D721Med (cell line): Measurements from ENCODE around the gene CETN1.

ENCODE experiments used
- DNase-seq: peaks from one replicate; pipeline ENCODE4 v3.0.0; 2011; ENCODE audit warnings: low spot score; ENCODE audit not compliant: insufficient read length
- FAIRE-seq: peaks from 2 replicates; lab custom pipeline; 2011; peaks lifted over from hg19 to GRCh38; lab: Jason Lieb, UNC
- TF ChIP-seq, protein P1 (sequence below): IDR thresholded peaks from 2 replicates; pipeline ENCODE4 v1.5.1; 2012; ENCODE audit warnings: mild to moderate bottlenecking, control low read depth; ENCODE audit not compliant: insufficient read depth; ENCODE audit errors: missing control alignments

CETN1 gene

DNA sequence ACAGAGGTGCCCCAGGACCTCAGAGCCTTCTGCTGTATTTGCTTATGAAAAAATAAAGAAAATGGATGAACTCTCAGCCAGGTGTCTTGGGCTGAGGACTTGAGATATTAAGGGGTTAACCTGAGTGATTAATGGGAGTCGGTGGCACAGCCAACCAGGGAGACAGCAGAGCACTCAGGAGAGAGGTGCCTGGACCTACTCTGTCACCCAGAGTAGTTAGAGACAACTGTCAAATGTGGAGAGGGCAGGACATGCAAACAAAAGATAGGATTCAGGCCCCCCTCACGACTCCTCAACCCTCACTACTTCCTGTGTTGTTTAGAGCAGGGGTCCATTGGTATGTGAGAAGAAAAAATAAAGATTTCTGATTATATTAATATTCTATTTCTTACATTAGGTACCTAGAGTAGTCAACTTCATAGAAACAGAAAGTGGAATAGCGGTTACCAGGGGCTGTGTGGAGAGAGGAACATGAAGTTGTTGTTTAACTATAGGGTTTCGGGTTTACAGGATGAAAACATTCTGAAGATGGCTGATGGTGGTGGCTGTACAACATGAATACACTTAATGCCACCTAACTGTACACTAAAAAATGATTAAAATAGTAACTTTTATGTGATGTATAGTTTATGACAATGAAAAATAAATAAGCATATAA, 28.6 kb upstream of the CETN1 start:
- DNase-seq (no peak), FAIRE-seq (no peak)
- TF ChIP-seq, protein P1, sequence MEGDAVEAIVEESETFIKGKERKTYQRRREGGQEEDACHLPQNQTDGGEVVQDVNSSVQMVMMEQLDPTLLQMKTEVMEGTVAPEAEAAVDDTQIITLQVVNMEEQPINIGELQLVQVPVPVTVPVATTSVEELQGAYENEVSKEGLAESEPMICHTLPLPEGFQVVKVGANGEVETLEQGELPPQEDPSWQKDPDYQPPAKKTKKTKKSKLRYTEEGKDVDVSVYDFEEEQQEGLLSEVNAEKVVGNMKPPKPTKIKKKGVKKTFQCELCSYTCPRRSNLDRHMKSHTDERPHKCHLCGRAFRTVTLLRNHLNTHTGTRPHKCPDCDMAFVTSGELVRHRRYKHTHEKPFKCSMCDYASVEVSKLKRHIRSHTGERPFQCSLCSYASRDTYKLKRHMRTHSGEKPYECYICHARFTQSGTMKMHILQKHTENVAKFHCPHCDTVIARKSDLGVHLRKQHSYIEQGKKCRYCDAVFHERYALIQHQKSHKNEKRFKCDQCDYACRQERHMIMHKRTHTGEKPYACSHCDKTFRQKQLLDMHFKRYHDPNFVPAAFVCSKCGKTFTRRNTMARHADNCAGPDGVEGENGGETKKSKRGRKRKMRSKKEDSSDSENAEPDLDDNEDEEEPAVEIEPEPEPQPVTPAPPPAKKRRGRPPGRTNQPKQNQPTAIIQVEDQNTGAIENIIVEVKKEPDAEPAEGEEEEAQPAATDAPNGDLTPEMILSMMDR, result no peak

DNA sequence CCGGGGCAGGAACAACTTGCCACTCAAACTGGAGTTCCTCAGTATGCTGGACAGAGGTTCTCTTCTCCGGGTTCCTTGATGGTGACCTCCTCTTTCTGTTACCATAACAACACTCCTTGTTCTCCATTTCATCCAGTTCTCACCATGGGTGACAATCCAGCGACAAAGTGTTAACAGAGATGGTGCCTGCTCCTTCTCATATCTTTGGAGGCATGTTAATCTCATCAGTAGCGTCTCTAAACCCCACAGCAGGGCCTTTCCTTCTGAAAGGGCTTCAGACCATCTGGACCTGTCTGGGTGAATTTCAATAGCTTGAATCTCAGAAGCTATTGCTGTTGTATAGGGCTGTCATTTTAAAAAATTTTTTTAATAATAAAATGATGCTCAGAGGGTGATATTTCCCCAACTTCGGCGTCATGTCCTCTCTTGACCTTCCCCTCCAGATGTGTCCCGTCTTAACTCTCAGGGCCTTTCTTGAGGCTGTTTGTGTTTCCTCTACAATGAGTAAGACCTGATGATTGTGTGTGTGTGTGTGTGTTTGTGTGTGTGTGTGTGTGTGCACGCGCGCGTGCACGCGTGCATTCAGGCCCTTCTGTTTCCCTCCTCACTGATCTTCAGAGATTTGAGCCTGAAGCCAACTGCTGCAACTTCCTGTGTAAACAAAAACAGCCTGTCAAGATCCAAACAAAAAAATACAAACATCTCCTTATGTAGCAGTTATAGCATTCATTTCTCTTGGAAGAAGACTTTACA, 24.3 kb upstream of the CETN1 start:
- peak; percentile 32 for FAIRE-seq
- TF ChIP-seq, protein P1, result no peak
- DNase-seq, result no peak

- DNase-seq (no peak), FAIRE-seq (no peak)
Observed at GRCh38 chr18:564708-565561, 15.2 kb upstream of the CETN1 start.

DNA sequence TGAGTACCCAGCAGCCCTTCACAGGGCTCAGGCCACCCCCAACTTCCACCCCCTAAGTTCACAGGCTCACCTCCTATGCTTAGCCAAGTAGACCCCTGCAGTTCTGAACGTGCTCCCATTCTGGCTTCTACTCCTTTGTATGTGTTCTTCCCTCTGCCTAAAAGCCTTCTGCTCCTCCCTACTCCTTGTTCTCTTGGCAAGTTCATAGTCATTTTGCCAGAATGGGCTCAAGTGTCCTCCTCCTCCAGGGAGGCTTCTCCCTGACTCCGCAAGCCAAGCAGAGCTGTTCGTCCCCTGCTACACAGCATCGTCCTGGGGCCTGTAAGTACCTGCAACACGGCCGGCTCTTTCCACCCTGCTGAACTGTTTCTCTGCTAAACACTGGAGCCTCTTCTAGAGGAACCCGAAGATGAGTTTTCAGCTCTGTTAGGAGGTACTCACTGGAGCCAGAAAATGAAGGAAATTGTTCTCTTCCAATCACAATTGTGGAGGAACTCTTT, 14.6 kb upstream of the CETN1 start:
- no peak for DNase-seq
- TF ChIP-seq, protein P1, result no peak
- FAIRE-seq, result no peak

More at GRCh38 chr18:564708-565561, 15.2 kb upstream of the CETN1 start:
- TF ChIP-seq, protein P1, result no peak

- TF ChIP-seq, protein P1, result no peak
- DNase-seq (no peak), FAIRE-seq (no peak)
Observed at GRCh38 chr18:567122-567521, 13.1 kb upstream of the CETN1 start.

DNA sequence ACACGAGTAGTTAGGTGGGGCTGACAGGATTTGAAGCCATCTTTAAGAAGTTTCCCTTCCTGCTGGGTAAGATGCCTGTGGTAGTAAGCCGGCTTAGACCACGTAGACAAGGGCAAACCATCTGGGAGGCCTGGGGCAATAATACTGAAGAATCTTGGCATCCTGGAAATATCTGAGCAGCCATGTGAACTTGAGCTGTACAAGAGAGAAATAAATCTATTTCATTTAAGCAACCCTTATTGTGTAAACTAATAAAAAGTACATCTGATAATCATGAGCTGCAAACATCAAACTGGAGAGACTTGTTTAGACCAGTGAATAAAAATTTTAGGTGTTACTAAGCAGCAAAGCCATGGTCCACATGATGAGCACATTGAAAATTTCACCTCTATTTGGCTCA, 11.4 kb upstream of the CETN1 start:
- TF ChIP-seq, protein P1, result no peak
- DNase-seq, result no peak
- peak; percentile 67 for FAIRE-seq
